ENCODE data around the gene NHSL2.

DNA sequence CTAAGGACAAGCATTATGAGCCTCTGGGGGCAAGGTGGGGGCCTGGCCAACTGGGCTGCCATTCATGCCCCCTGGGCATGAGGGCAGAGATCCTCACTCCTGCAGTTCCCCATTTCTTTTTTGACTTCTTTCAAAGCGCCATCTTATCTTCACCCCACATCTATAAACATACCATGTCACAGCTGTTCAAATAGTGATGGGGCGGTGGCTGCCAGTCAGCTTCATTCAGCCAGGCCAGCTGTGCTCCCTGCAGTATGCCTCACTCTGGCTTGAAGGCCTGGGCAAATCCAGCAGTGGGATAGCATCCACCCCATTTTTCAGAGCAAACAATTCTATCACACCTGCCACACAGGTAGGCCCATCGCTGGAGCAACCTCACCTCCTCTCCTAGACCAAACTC lies 85.5 kb downstream of the NHSL2 start:
- TF ChIP-seq, protein P1, sequence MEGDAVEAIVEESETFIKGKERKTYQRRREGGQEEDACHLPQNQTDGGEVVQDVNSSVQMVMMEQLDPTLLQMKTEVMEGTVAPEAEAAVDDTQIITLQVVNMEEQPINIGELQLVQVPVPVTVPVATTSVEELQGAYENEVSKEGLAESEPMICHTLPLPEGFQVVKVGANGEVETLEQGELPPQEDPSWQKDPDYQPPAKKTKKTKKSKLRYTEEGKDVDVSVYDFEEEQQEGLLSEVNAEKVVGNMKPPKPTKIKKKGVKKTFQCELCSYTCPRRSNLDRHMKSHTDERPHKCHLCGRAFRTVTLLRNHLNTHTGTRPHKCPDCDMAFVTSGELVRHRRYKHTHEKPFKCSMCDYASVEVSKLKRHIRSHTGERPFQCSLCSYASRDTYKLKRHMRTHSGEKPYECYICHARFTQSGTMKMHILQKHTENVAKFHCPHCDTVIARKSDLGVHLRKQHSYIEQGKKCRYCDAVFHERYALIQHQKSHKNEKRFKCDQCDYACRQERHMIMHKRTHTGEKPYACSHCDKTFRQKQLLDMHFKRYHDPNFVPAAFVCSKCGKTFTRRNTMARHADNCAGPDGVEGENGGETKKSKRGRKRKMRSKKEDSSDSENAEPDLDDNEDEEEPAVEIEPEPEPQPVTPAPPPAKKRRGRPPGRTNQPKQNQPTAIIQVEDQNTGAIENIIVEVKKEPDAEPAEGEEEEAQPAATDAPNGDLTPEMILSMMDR (IDR thresholded peaks at IDR 0.05), result no peak
- no peak for TF ChIP-seq POLR2A (IDR thresholded peaks at IDR 0.05)

Data from thyroid gland (tissue), 4 donors.